Breast epithelium (tissue), 3 donors: ENCODE results near the gene GPR32.
"Not testable (repeated sequence)": the region's sequence is repeated elsewhere in the genome, so short reads cannot be mapped to it uniquely, and the experiment has no call there.

Experiments
- CTCF ChIP-seq, 3 donors: fragments of 450-650 bp; IDR thresholded peaks; one replicate each; pipeline ENCODE4 v1.5.1; 2016 to 2017; ENCODE audit warnings: antibody characterized with exemption in 3 of 3, mild to moderate bottlenecking in 3 of 3, moderate library complexity in 3 of 3
- POLR2A ChIP-seq: fragments of 450-650 bp; IDR thresholded peaks from one replicate; pipeline ENCODE4 v1.6.1; 2016; ENCODE audit warnings: antibody characterized with exemption, mild to moderate bottlenecking, moderate library complexity

- TF ChIP-seq POLR2A; CTCF (IDR thresholded peaks at IDR 0.05): not testable (repeated sequence)
Measured at GRCh38 chr19:50772912-50773311, 2.6 kb downstream of the GPR32 start.
